GM18508 (cell line): ENCODE measurements around the gene SH3GLB1.

Source experiments
- ATAC-seq: cut with Tn5 transposase; IDR thresholded peaks from one replicate; pipeline ENCODE4 v1.9.1; 2021; ENCODE audit warnings: moderate number of reproducible peaks; ENCODE audit not compliant: insufficient read depth, unreplicated experiment

Gene SH3GLB1

DNA sequence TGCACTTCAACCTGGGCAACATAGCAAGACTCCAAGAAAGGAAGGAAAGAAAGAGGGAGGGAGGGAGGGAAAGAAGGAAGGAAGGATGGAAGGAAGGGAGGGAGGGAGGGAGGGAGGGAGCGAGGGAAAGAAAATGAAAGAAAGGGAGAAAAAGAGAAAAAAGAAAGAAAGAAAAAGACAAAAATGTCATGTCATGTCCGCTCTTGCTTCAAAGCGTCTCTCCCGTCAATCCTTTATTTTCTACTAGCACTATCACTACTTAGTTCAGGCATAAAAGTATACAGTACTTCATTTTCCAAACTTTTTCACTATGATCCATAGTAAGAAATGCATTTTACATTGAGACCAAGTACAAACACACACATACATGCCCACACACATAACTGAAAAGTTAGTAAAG is 64.7 kb downstream of the SH3GLB1 start:
- no peak for ATAC-seq

DNA sequence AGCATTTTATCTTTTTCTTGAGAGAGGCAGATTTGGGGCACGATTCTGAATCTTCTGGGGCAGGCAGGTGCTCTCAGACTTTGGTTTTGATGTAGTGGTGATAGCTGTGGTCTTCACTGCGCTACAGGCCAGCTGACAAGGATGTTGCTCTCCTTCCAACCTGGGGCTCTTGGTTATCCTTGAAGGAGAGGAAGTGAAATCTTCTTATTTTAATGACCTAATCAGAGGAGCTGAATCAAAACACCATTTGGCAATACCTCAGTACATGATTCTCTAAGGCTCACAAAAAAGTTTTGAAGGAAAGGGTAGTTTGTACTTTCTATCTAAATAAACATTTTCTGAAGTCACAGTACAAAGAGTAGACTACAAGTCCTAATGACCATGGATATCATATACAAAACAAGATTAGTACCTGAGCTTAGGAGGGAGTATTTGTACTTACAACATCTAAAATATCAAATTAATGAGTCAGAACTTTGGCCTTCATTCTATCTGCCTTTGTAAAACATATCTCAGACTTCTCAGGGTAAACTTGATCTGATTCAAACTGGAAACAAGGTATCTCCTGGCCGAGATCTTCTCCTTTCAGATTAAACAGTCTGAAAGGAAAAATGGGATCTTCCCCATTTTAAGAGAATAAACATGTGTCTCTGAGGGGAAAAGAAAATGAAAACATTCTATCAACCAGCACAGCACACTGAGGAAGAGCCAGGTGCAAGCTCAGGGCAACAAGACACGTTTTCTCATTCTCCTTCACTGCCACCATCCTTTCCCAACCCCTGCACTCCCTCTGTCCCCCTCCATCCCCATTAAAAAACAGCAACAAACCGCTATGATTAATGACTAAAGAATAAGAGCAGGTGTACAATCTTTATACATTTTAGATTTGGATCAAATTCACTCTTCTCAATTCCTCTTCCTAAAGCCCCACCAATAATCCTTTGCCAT is 69.2 kb downstream of the SH3GLB1 start:
- ATAC-seq, result no peak

DNA sequence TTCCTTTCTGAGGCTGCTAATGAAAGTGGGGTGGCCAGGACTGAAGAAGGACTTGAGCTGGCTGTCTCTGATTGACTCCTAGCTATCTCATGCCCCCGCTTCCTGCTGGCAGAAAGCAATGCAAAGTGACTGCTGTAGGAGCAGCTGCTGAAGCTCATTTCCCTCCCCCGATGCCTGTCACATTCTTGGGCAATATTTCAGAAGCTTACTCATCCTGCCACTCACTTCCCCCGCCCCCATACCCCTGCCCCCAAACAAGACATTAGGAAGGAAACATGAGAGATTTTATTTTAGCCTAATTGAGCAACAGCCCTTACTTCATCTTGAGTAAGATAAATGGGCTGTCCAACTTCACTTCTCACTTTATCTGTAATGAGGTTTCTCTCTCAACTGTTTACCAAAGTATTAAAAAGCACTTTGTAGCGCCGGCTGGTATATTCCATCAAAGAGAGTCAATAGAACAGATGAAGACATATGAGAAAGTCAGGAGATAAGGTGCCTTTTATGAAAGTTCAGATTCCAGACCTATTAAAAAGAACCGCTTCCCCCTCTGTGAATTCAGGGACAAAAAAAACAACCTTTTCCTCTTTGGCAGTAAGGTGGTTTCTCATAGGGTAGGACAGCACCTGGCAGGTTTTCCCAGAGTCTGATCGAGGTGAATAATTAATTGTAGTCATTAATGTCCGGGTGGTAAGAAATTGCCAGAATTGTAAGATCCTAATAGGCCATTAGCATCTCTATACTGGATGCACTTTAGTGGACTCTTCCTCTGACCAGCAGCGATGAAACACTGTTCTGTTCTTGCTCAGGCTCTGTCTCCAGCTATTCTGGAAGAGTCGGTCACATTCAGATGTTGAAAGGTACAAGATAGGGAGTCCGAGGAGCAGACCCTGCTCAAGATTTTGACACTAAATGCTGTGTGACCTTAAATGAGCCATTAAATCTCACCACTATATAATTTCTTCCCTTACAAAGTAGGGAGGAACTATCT is 70.2 kb downstream of the SH3GLB1 start:
- ATAC-seq, result peak; percentile 95

DNA sequence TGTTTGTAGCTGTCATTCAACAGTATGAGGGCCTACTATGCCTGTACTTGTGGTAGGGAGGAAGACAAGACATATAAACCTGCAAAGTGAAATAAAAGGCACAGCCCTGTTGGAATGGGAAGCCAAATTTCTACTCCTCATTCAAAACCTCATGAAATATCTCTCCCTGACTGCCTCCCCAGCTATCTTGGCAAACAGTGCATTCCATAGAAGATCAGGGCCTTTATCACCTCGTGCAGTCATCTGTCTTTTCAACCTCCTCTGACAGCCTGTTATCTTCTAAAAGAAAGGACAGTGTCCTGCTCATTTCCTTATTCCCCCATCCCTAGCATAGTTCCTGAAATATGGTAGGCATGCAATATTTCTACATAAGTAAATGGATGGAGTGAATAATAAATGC is 71.0 kb downstream of the SH3GLB1 start:
- no peak for ATAC-seq

DNA sequence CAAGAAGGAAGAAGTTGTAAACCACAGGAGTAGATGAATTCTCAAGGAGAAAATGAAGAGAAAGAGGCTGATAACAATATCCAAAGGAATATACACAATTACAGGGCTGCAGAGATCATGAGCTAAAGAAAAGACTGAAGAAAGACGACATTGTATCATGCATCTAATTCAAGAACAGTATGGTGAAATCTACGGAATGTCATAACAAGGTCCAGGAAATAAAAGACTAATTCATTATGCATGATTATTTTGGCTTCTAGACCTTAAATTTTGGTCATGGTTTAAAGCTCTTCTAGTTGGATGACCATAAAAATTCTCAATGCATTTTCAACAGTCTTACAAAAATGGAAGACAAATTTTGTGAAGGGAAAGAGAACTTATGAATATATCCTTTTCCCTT is 71.7 kb downstream of the SH3GLB1 start:
- no peak for ATAC-seq

DNA sequence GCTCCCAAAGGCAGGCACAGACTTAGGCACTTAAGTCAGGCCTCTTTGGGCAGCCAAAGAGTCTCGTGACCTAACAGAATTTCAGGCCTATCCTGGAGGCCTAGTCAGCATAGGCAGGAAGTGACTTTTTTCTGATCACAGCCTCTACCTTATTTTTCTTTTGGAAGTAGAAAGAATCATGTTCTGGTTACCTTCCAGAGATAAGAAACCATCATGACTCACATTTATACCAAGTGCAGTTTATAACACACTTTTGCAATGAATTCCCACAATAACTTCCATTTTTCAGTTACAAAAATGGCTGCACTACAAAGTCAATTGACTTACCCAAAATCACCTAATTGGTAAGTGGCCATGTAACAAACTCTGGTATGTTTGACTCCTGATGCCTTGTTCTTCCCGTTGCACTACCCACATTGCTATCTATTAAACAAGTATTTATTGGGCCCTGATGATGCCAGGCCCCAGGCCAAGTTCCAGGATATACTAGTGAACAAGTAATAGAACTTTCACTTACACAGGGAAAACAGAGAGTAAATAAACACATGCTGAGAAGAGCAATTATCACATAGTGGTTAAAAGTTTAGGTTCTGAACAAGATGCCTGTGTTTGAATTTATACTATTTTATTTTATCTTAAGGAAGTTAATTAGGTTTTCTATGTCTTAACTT is 74.3 kb downstream of the SH3GLB1 start:
- no peak for ATAC-seq

DNA sequence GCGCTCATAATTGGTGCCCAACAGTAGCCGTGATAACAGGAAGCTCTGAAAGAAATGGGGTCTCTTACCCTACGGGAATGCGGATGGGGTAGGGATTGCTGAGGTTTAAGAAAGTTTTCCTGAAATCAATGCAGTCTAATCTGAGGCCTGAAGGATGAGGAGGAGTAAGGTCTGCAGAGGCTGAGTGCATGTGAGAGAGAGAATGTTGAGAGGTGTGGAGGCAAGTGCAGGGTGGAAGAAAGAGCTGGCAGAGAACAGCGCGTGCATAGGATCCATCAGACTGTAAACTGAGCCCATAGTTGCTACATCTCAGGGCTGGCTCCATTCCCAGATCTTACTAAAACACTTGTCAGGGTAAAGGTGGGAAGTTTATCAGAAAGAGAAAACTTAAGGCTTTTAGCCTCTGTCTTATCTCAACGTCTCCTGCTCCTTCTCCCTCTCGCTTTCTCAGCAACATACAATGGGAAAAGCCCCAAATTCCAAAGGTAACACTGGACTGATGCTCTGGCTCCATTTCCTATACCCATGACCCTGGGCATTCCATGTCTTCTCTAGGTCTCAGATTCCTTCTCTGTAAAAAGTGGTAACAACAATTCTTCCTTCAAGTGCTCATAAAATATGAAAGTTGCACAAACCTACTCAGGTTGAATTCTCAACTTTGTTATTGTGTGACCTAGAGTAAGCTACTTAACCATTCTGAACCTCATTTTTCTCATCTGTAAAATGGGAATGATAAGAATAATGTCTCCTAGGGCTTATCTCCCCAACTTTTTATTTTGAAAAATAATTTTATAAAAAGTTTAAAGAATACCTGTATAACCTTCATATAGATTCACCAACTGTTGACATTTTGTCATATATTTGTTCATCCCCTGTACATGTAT is 75.2 kb downstream of the SH3GLB1 start:
- no peak for ATAC-seq

DNA sequence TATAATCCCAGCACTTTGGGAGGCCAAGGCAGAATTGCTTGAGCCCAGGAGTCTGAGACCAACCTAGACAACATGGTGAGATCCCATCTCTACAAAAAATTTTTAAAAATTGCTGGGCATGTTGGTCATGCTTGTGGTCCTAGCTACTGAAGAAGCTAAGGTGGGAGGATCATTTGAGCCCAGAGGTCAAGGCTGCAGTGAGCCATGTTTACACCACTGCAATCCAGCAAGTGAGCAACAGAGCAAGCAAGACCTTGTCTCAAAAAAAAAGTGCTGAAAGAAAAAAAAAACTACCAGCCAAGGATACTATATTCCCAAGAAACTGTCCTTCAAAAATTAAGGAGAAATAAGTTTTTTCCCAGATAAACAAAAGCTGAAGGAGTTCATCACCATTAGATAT is 78.1 kb downstream of the SH3GLB1 start:
- ATAC-seq, result no peak

DNA sequence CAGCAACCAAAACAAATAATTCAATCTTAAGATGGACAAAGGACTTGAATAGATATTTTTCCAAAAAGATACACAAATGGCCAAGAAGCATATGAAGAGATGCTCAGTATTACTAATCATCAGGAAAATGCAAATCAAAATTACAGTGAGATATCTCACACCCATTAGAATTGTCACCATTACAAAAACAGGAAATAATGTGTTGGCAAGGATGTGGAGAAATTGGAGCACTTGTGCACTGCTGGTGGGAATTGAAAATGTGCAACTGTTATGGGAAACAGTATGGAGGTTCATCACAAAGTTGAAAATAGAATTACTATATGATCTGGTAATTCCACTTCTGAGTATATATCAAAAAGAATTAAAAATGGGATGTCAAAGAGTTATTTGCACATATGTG is 83.2 kb downstream of the SH3GLB1 start:
- no peak for ATAC-seq

DNA sequence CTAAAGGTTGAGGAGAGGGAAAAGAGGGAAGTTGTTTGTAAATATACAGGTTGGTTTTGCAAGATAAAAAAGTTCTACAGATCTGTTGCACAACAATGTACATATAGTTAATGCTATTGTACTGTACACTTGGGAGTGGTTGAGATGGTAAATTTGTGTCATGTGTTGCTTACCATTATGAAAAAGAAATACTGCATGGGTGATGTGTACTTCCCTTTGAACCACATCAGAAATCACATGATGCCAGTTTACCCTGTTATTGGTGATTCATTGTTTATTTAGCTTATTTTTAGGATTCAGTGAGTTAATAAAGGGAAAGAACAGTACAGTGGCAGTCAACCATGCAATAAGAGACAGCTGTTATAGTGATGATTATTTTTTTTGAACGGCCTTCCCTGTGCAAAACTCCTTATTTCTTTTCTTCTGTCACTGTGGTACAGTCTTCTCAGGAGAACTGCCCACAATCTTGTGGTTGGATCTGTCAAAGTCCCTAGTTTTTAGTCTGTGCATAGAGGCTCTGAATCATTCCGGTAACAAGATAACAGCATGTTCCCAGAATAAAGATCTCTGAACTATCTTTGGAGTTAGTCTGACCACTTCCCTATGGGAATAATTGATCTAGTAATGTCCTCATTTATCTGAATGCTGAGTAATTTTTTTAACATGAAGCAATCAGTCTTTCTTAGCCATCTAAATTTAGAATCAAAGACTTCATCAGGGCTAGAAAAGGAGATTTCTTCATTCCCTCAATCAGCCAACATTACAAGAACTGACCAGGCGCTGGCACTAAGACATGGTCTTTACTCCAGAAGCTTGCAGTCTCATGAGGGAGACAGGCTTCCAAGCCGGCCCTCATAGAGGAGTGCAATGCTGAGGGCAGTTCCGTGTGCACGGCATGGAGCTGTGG is 84.2 kb downstream of the SH3GLB1 start:
- no peak for ATAC-seq

DNA sequence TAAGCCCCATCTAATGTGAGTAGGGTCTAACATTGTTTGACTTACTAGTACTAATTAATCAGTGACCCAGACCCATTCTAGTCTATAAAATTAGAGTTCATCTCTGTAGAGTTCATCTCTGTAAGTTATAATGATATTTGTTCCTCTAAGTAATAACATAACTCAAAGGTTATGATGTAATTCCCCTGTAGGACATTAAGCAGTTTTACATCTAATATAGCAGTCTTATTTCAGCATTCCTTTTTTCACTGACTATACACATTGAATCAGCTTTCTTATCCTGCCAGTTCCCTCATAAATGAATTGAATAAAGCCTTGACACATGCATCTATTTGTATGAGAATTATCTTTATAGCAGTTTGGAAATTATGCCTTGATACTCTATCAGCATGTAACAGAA is 90.9 kb downstream of the SH3GLB1 start:
- ATAC-seq, result no peak
